ENCODE measurements around the gene GLB1L.
"Not testable (repeated sequence)": the region's sequence is repeated elsewhere in the genome, so short reads cannot be mapped to it uniquely, and the experiment has no call there.

Gene GLB1L

GRCh38 chr2:219261024-219261855 is 16.0 kb upstream of the GLB1L start:
- DNase-seq (ENCODE audit: low read depth, low spot score): no peak
- no peak overlapping the region for H3K4me3 ChIP-seq (ENCODE audit: low read length)

- DNase-seq (ENCODE audit: low read depth, low spot score); H3K4me3 ChIP-seq (ENCODE audit: low read length): not testable (repeated sequence)
Measured at GRCh38 chr2:219258942-219259341, 13.7 kb upstream of the GLB1L start.

- DNase-seq (ENCODE audit: low read depth, low spot score): no peak
- H3K4me3 ChIP-seq (ENCODE audit: low read length): peak overlapping the region; percentile 53; the same call in 1 of the 2 replicates
Measured at GRCh38 chr2:219254590-219255201, 9.5 kb upstream of the GLB1L start.

GRCh38 chr2:219253753-219254589 is 8.7 kb upstream of the GLB1L start, which contains the start of gene TUBA4A:
TUBA4A (minus strand) TSS chr2:219253918; CDS start chr2:219253858, 60 bp downstream.
- peak; percentile 54 for DNase-seq (ENCODE audit: low read depth, low spot score)

GRCh38 chr2:219252900-219253752 is 7.9 kb upstream of the GLB1L start, which contains the start of gene TUBA4B:
TUBA4B (plus strand) TSS chr2:219253243; CDS start chr2:219253408, 165 bp downstream.
- DNase-seq (ENCODE audit: low read depth, low spot score): no peak
- peak within 1 kb of the TSS; percentile 53 for H3K4me3 ChIP-seq (ENCODE audit: low read length)

More at GRCh38 chr2:219253753-219254589, 8.7 kb upstream of the GLB1L start, which contains the start of gene TUBA4A:
- peak within 1 kb of the TSS; percentile 53 for H3K4me3 ChIP-seq (ENCODE audit: low read length)

GRCh38 chr2:219252570-219252899 is 7.3 kb upstream of the GLB1L start:
- no peak for DNase-seq (ENCODE audit: low read depth, low spot score)
- peak overlapping the region; percentile 53 for H3K4me3 ChIP-seq (ENCODE audit: low read length)

GRCh38 chr2:219252084-219252483 is 6.8 kb upstream of the GLB1L start:
- no peak overlapping the region for H3K4me3 ChIP-seq (ENCODE audit: low read length)
- no peak for DNase-seq (ENCODE audit: low read depth, low spot score)

GRCh38 chr2:219251656-219252055 is 6.4 kb upstream of the GLB1L start:
- H3K4me3 ChIP-seq (ENCODE audit: low read length): no peak overlapping the region
- DNase-seq (ENCODE audit: low read depth, low spot score): no peak

- DNase-seq (ENCODE audit: low read depth, low spot score): no peak
- H3K4me3 ChIP-seq (ENCODE audit: low read length): no peak overlapping the region
Measured at GRCh38 chr2:219250049-219250781, 5.0 kb upstream of the GLB1L start.

GRCh38 chr2:219249203-219249980 is 4.1 kb upstream of the GLB1L start:
- DNase-seq (ENCODE audit: low read depth, low spot score): no peak
- H3K4me3 ChIP-seq (ENCODE audit: low read length): no peak overlapping the region

GRCh38 chr2:219248845-219249202 is 3.6 kb upstream of the GLB1L start:
- DNase-seq (ENCODE audit: low read depth, low spot score): no peak
- H3K4me3 ChIP-seq (ENCODE audit: low read length): no peak overlapping the region

GRCh38 chr2:219247678-219248642 is 2.7 kb upstream of the GLB1L start:
- DNase-seq (ENCODE audit: low read depth, low spot score): peak; percentile 93
- peak overlapping the region; percentile 0; the same call in 1 of the 2 replicates for H3K4me3 ChIP-seq (ENCODE audit: low read length)

- DNase-seq (ENCODE audit: low read depth, low spot score): no peak
- no peak overlapping the region for H3K4me3 ChIP-seq (ENCODE audit: low read length)
Measured at GRCh38 chr2:219246559-219246958, 1.3 kb upstream of the GLB1L start.

- no peak for DNase-seq (ENCODE audit: low read depth, low spot score)
- peak overlapping the region; percentile 89 for H3K4me3 ChIP-seq (ENCODE audit: low read length)
Measured at GRCh38 chr2:219245899-219246230, 621 bp upstream of the GLB1L start.

- no peak for DNase-seq (ENCODE audit: low read depth, low spot score)
- peak overlapping the region; percentile 89 for H3K4me3 ChIP-seq (ENCODE audit: low read length)
Measured at GRCh38 chr2:219244789-219245147, 476 bp downstream of the GLB1L start.

- H3K4me3 ChIP-seq (ENCODE audit: low read length): no peak overlapping the region
- no peak for DNase-seq (ENCODE audit: low read depth, low spot score)
Measured at GRCh38 chr2:219243291-219243761, 1.9 kb downstream of the GLB1L start.
